ENCODE data around the gene TUBAL3. TPM values are rescaled to one million over a fixed set of nuclear protein-coding genes. Genes with fewer than 3 reads are reported as not detected.

TUBAL3 gene
- polyA plus RNA-seq, 1 of the 3 experiments (the other 2 are of a cell fraction): not detected

- Histone ChIP-seq H3K4me1 (ENCODE audit: control insufficient read depth in 1 of 2, insufficient read depth in 2 of 2, low read depth in 1 of 2, low read length in 1 of 2) (no peaks in the 10 kb centered on the region), H3K9ac (no peak overlapping the region), H3F3A (replicated peaks; ENCODE audit: insufficient read depth) (no peaks in the 10 kb centered on the region), H3K4me3 (ENCODE audit: low read depth in 2 of 2, low read length in 1 of 2) (no peak overlapping the region), H2AFZ (ENCODE audit: low read depth) (no peak overlapping the region), H3K36me3 (replicated peaks in 1 of 2; ENCODE audit: control insufficient read depth in 1 of 2, insufficient read depth in 2 of 2, low read length in 1 of 2) (no peaks in the 10 kb centered on the region), H3K27ac (ENCODE audit: low read depth in 2 of 2, low read length in 1 of 2) (no peak overlapping the region), H4K20me1 (ENCODE audit: insufficient read depth) (no peaks in the 10 kb centered on the region), H3K9me3 (no peaks in the 10 kb centered on the region), H3K9me2 (no peaks in the 10 kb centered on the region), H3K4me2 (no peak overlapping the region), H3K27me3 (ENCODE audit: insufficient read depth) (no peaks in the 10 kb centered on the region; the same call in 1 of the 2 replicates), H3K79me2 (ENCODE audit: insufficient read depth) (no peaks in the 10 kb centered on the region)
- CTCF ChIA-PET: interaction anchor here (0.8 kb wide), 2 partner anchors 494 to 529 kb away, joined by 3 read pairs; no protein-coding TSS in a partner anchor
- DNase-seq: no peak
- no peak for TF ChIP-seq YY1 (IDR thresholded peaks at IDR 0.05; ENCODE audit: low read depth)
- no peak for TF ChIP-seq GATA2 (CRISPR knock-in tag; IDR thresholded peaks at IDR 0.05)
- TF ChIP-seq TCF12 (IDR thresholded peaks at IDR 0.05): no peak
- no peak for TF ChIP-seq TAF1 (IDR thresholded peaks at IDR 0.05; ENCODE audit: borderline replicate concordance, low read depth, low read length)
- no peak for TF ChIP-seq RCOR1 (IDR thresholded peaks at IDR 0.05; ENCODE audit: low read length)
- no peak for TF ChIP-seq ZBTB33 (IDR thresholded peaks at IDR 0.05; ENCODE audit: borderline replicate concordance, low read depth)
- no peak for TF ChIP-seq CTCF (IDR thresholded peaks at IDR 0.05)
- TF ChIP-seq NFIC (IDR thresholded peaks at IDR 0.05; ENCODE audit: borderline replicate concordance): no peak
- TF ChIP-seq USF2 (IDR thresholded peaks at IDR 0.05; ENCODE audit: borderline replicate concordance, low read depth, low read length): no peak
- no peak for TF ChIP-seq FOXJ3 (CRISPR knock-in tag; IDR thresholded peaks at IDR 0.05)
- TF ChIP-seq PBX3 (IDR thresholded peaks at IDR 0.05): no peak
- no peak for TF ChIP-seq POLR2AphosphoS5 (IDR thresholded peaks at IDR 0.05; ENCODE audit: low read depth, low read length)
- no peak for TF ChIP-seq TEAD4 (IDR thresholded peaks at IDR 0.05; ENCODE audit: borderline replicate concordance, insufficient read depth)
- TF ChIP-seq RFX5 (IDR thresholded peaks at IDR 0.05; ENCODE audit: low read length): no peak
- no peak for TF ChIP-seq EP300 (IDR thresholded peaks at IDR 0.05; ENCODE audit: borderline replicate concordance in 1 of 2, low read depth in 1 of 2, low read length in 1 of 2)
- no peak for TF ChIP-seq JUND (IDR thresholded peaks at IDR 0.05)
- TF ChIP-seq FOXM1 (IDR thresholded peaks at IDR 0.05; ENCODE audit: low read depth): no peak
- no peak for TF ChIP-seq SIN3A (IDR thresholded peaks at IDR 0.05; ENCODE audit: borderline replicate concordance, low read depth, low read length)
- no peak for TF ChIP-seq MEF2A (IDR thresholded peaks at IDR 0.05; ENCODE audit: borderline replicate concordance, low read depth)
- WGBS (ENCODE audit: low lambda C conversion rate): 25% methylated on average over 4 of the region's 4 CpGs
- POLR2A ChIA-PET: no interaction called here
These were observed 61.1 kb downstream of the TUBAL3 start for GRCh38 chr10:5343561-5343960.

Other genes with a start within 250 kb of the TUBAL3 start
- not detected in 2 replicates for gene AKR1C8, start 219.7 kb downstream of the TUBAL3 start, polyA plus RNA-seq (2012; rRNA removed)
- not detected in 2 replicates for gene AKR1C4, start 208.0 kb downstream of the TUBAL3 start, polyA plus RNA-seq (2012; rRNA removed)
- not detected in 2 replicates for gene UCN3, start 39.9 kb downstream of the TUBAL3 start, polyA plus RNA-seq (2012; rRNA removed)
- gene NET1, start 7.7 kb upstream of the TUBAL3 start, polyA plus RNA-seq (2012; rRNA removed): 4.7 and 5.0 TPM in 2 replicates
- gene CALML5, start 94.7 kb upstream of the TUBAL3 start, polyA plus RNA-seq (2012; rRNA removed): not detected in 2 replicates
- not detected in 2 replicates for gene CALML3, start 120.1 kb upstream of the TUBAL3 start, polyA plus RNA-seq (2012; rRNA removed)

Measured in SK-N-SH (cell line).